ENCODE measurements around the gene MIB1. TPM values are rescaled to one million over a fixed set of nuclear protein-coding genes. Genes with fewer than 3 reads are reported as not detected.
"Not testable (repeated sequence)": the region's sequence is repeated elsewhere in the genome, so short reads cannot be mapped to it uniquely, and the experiment has no call there.

The MIB1 gene
- 37.0 and 37.9 TPM in 2 replicates for total RNA-seq

GRCh38 chr18:21740538-21741311 lies at the start of gene MIB1:
TSS of gene MIB1 (plus strand) at chr18:21740792. CDS start at chr18:21741584, 792 bp downstream.
- intact Hi-C loops (cut with micrococcal nuclease) = loop anchor here (1.0 to 10.0 kb wide), 8 partner anchors 36 to 1844 kb away; partner anchors contain the start of genes ABHD3, ESCO1, NPC1 and RBBP8

GRCh38 chr18:21693322-21693721 lies 47.3 kb upstream of the MIB1 start:
- intact Hi-C loops (cut with micrococcal nuclease) = no loop called here

GRCh38 chr18:21700528-21701075 lies 40.0 kb upstream of the MIB1 start:
- intact Hi-C loops (cut with micrococcal nuclease) = no loop called here

- intact Hi-C loops (cut with micrococcal nuclease) = no loop called here
Observed at GRCh38 chr18:21701621-21702020, 39.0 kb upstream of the MIB1 start.

GRCh38 chr18:21702602-21703001 lies 38.0 kb upstream of the MIB1 start:
- intact Hi-C loops (cut with micrococcal nuclease) = no loop called here

- intact Hi-C loops (cut with micrococcal nuclease) = no loop called here
Observed at GRCh38 chr18:21703241-21703820, 37.3 kb upstream of the MIB1 start.

- intact Hi-C loops (cut with micrococcal nuclease) = loop anchor here (1.0 kb wide), 5 partner anchors 22 to 593 kb away; partner anchors contain the start of genes ESCO1, MIB1, ROCK1 and SNRPD1
Observed at GRCh38 chr18:21704603-21705364, 35.8 kb upstream of the MIB1 start, which contains the start of gene ABHD3. TSS of gene ABHD3 (minus strand) at chr18:21704774. CDS start at chr18:21704665, 109 bp downstream.

- intact Hi-C loops (cut with micrococcal nuclease) = no loop called here
Observed at GRCh38 chr18:21706386-21706865, 34.2 kb upstream of the MIB1 start.

- intact Hi-C loops (cut with micrococcal nuclease) = not testable (repeated sequence)
Observed at GRCh38 chr18:21707130-21707529, 33.5 kb upstream of the MIB1 start.

GRCh38 chr18:21714474-21714873 lies 26.1 kb upstream of the MIB1 start:
- intact Hi-C loops (cut with micrococcal nuclease) = no loop called here

- intact Hi-C loops (cut with micrococcal nuclease) = no loop called here
Observed at GRCh38 chr18:21722687-21723086, 17.9 kb upstream of the MIB1 start.

- intact Hi-C loops (cut with micrococcal nuclease) = no loop called here
Observed at GRCh38 chr18:21725201-21725600, 15.4 kb upstream of the MIB1 start.

GRCh38 chr18:21727702-21728101 lies 12.9 kb upstream of the MIB1 start:
- intact Hi-C loops (cut with micrococcal nuclease) = no loop called here

- intact Hi-C loops (cut with micrococcal nuclease) = no loop called here
Observed at GRCh38 chr18:21733011-21733410, 7.6 kb upstream of the MIB1 start.

- intact Hi-C loops (cut with micrococcal nuclease) = no loop called here
Observed at GRCh38 chr18:21735452-21736015, 5.1 kb upstream of the MIB1 start.

- intact Hi-C loops (cut with micrococcal nuclease) = not testable (repeated sequence)
Observed at GRCh38 chr18:21736926-21737325, 3.7 kb upstream of the MIB1 start.

GRCh38 chr18:21739604-21740537 lies 721 bp upstream of the MIB1 start:
- intact Hi-C loops (cut with micrococcal nuclease) = loop anchor here (1.0 to 10.0 kb wide), 8 partner anchors 36 to 1845 kb away; partner anchors contain the start of genes ABHD3, ESCO1, NPC1 and RBBP8

- intact Hi-C loops (cut with micrococcal nuclease) = loop anchor here (2.0 to 10.0 kb wide), 5 partner anchors 58 to 1844 kb away; partner anchors contain the start of genes NPC1, RBBP8 and ROCK1
Observed at GRCh38 chr18:21741312-21741561, 645 bp downstream of the MIB1 start.

GRCh38 chr18:21741562-21742314 lies 1.1 kb downstream of the MIB1 start:
- intact Hi-C loops (cut with micrococcal nuclease) = loop anchor here (2.0 to 10.0 kb wide), 5 partner anchors 59 to 1843 kb away; partner anchors contain the start of genes NPC1, RBBP8 and ROCK1

All from T-helper 2 cell treated with Interferon-gamma antibody and Interleukin-4, amounts not matched to agents 100 ng/mL and 5 ng/mL, for 36 hours (primary cell).